Stimulated activated CD8-positive, alpha-beta memory T cell treated with anti-CD3 and anti-CD28 coated beads, Interleukin-12 subunit alpha, Interleukin-12 subunit beta, amount 100 ng/mL, for 4 hours (primary cell): ENCODE results near the gene RPS4Y1.
"Not testable (repeated sequence)": the region's sequence is repeated elsewhere in the genome, so short reads cannot be mapped to it uniquely, and the experiment has no call there.

Experiments used
- DNase-seq: peaks from one replicate; pipeline ENCODE4 v3.0.0-alpha.2; 2020; ENCODE audit warnings: low read depth

RPS4Y1 gene

GRCh38 chrY:2841471-2841893, at the start of gene RPS4Y1:
TSS of gene RPS4Y1 (plus strand) at chrY:2841602. CDS start at chrY:2841625, 23 bp downstream.
- no peak for DNase-seq

GRCh38 chrY:2796977-2797523, 44.4 kb upstream of the RPS4Y1 start:
- DNase-seq: no peak

- DNase-seq: no peak
Measured at GRCh38 chrY:2797991-2798390, 43.4 kb upstream of the RPS4Y1 start.

- no peak for DNase-seq
Measured at GRCh38 chrY:2800246-2800645, 41.2 kb upstream of the RPS4Y1 start.

- not testable (repeated sequence) for DNase-seq
Measured at GRCh38 chrY:2817146-2817896, 24.1 kb upstream of the RPS4Y1 start.

- DNase-seq: no peak
Measured at GRCh38 chrY:2824471-2824870, 16.9 kb upstream of the RPS4Y1 start.

GRCh38 chrY:2828497-2828896, 12.9 kb upstream of the RPS4Y1 start:
- no peak for DNase-seq

- DNase-seq: no peak
Measured at GRCh38 chrY:2835230-2835629, 6.2 kb upstream of the RPS4Y1 start.

- no peak for DNase-seq
Measured at GRCh38 chrY:2837078-2837477, 4.3 kb upstream of the RPS4Y1 start.

- DNase-seq: no peak
Measured at GRCh38 chrY:2837932-2838331, 3.5 kb upstream of the RPS4Y1 start.

- DNase-seq: no peak
Measured at GRCh38 chrY:2846791-2847190, 5.4 kb downstream of the RPS4Y1 start.

GRCh38 chrY:2848384-2848783, 7.0 kb downstream of the RPS4Y1 start:
- DNase-seq: no peak

- no peak for DNase-seq
Measured at GRCh38 chrY:2849368-2849767, 8.0 kb downstream of the RPS4Y1 start.

GRCh38 chrY:2854145-2854774, 12.9 kb downstream of the RPS4Y1 start:
- no peak for DNase-seq

- no peak for DNase-seq
Measured at GRCh38 chrY:2857068-2857467, 15.7 kb downstream of the RPS4Y1 start.

GRCh38 chrY:2857686-2858085, 16.3 kb downstream of the RPS4Y1 start:
- DNase-seq: no peak

GRCh38 chrY:2859782-2860181, 18.4 kb downstream of the RPS4Y1 start:
- DNase-seq: no peak

- DNase-seq: no peak
Measured at GRCh38 chrY:2860511-2860910, 19.1 kb downstream of the RPS4Y1 start.

- DNase-seq: no peak
Measured at GRCh38 chrY:2866581-2866980, 25.2 kb downstream of the RPS4Y1 start.

GRCh38 chrY:2867469-2867868, 26.1 kb downstream of the RPS4Y1 start:
- no peak for DNase-seq

GRCh38 chrY:2868035-2868607, 26.7 kb downstream of the RPS4Y1 start:
- DNase-seq: no peak

- not testable (repeated sequence) for DNase-seq
Measured at GRCh38 chrY:2872234-2872633, 30.8 kb downstream of the RPS4Y1 start.

GRCh38 chrY:2874211-2874610, 32.8 kb downstream of the RPS4Y1 start:
- DNase-seq: no peak
